ENCODE measurements around the gene ZBTB3. TPM values are rescaled to one million over a fixed set of nuclear protein-coding genes. Genes with fewer than 3 reads are reported as not detected.
A peak's percentile ranks its signal among the peaks of the same experiment; 100 is the strongest.
"Not testable (repeated sequence)": the region's sequence is repeated elsewhere in the genome, so short reads cannot be mapped to it uniquely, and the experiment has no call there.

Gene ZBTB3
- total RNA-seq, 2 donors from 2014 or later = 12.2 to 12.4 TPM

- peaks cover 0 to 2% of the 10 kb centered on the region in 2 donors for H3K36me3 Mint-ChIP-seq (ENCODE audit: insufficient read depth in 2 of 2)
- ATAC-seq (replicated peaks in 1 of 2) (no peak), DNase-seq (no peak)
- no peak overlapping the region for H3K4me3 Mint-ChIP-seq
- H3K27ac Mint-ChIP-seq = peak overlapping the region; percentile 70
- peaks cover 21% of the 10 kb centered on the region for H3K4me1 Mint-ChIP-seq (ENCODE audit: low read depth)
- no peaks in the 10 kb centered on the region for H3K9me3 Mint-ChIP-seq
- no peaks in the 10 kb centered on the region for H3K27me3 Mint-ChIP-seq (ENCODE audit: low read depth)
These were observed 6.3 kb downstream of the ZBTB3 start for GRCh38 chr11:62747475-62748160.

- no peak overlapping the region for H3K4me3 Mint-ChIP-seq
- ATAC-seq (replicated peaks in 1 of 2) (no peak), DNase-seq (no peak)
- H3K27me3 Mint-ChIP-seq (ENCODE audit: low read depth) = no peaks in the 10 kb centered on the region
- no peak overlapping the region for H3K27ac Mint-ChIP-seq
- H3K36me3 Mint-ChIP-seq (ENCODE audit: insufficient read depth in 2 of 2) = peaks cover 3 to 14% of the 10 kb centered on the region in 2 donors
- peaks cover 12% of the 10 kb centered on the region for H3K4me1 Mint-ChIP-seq (ENCODE audit: low read depth)
- no peaks in the 10 kb centered on the region for H3K9me3 Mint-ChIP-seq
These were observed 16.8 kb downstream of the ZBTB3 start for GRCh38 chr11:62737196-62737595.

- H3K4me3 Mint-ChIP-seq = no peak overlapping the region
- no peaks in the 10 kb centered on the region for H3K9me3 Mint-ChIP-seq
- H3K27ac Mint-ChIP-seq = peak overlapping the region; percentile 75
- ATAC-seq (replicated peaks in 1 of 2) = no peak
- no peak for DNase-seq
- H3K36me3 Mint-ChIP-seq (ENCODE audit: insufficient read depth in 2 of 2) = peaks cover 7 to 12% of the 10 kb centered on the region in 2 donors
- peaks cover 30% of the 10 kb centered on the region for H3K4me1 Mint-ChIP-seq (ENCODE audit: low read depth)
- no peaks in the 10 kb centered on the region for H3K27me3 Mint-ChIP-seq (ENCODE audit: low read depth)
These were observed 21.1 kb downstream of the ZBTB3 start for GRCh38 chr11:62732830-62733229.

- not testable (repeated sequence) for H3K9me3 Mint-ChIP-seq; DNase-seq; H3K27me3 Mint-ChIP-seq (ENCODE audit: low read depth); ATAC-seq (replicated peaks in 1 of 2)
- Mint-ChIP-seq H3K4me1 (ENCODE audit: low read depth) (peaks cover 37% of the 10 kb centered on the region), H3K27ac (peak overlapping the region; percentile 80), H3K36me3 (ENCODE audit: insufficient read depth in 2 of 2) (peaks cover 18 to 19% of the 10 kb centered on the region in 2 donors), H3K4me3 (peak overlapping the region; percentile 88 to 96)
These were observed 23.9 kb downstream of the ZBTB3 start for GRCh38 chr11:62730076-62730475.

GRCh38 chr11:62728171-62728988 lies 25.6 kb downstream of the ZBTB3 start, which contains the start of gene TTC9C:
TTC9C (plus strand) TSS chr11:62728486; CDS start chr11:62728849, 363 bp downstream.
- H3K36me3 Mint-ChIP-seq (ENCODE audit: insufficient read depth in 2 of 2) = peaks cover 24 to 29% of the 10 kb centered on the region in 2 donors
- no peaks in the 10 kb centered on the region for H3K9me3 Mint-ChIP-seq
- H3K27ac Mint-ChIP-seq = peak within 1 kb of the TSS; percentile 84
- H3K4me1 Mint-ChIP-seq (ENCODE audit: low read depth) = peaks cover 54% of the 10 kb centered on the region
- no peaks in the 10 kb centered on the region for H3K27me3 Mint-ChIP-seq (ENCODE audit: low read depth)
- peak; percentile 84 for DNase-seq
- H3K4me3 Mint-ChIP-seq = peak within 1 kb of the TSS; percentile 96 to 98
- ATAC-seq (replicated peaks in 1 of 2) = peak; percentile 31 to 37

- H3K4me1 Mint-ChIP-seq (ENCODE audit: low read depth) = peaks cover 53% of the 10 kb centered on the region
- ATAC-seq (replicated peaks in 1 of 2) = peak; percentile 62 to 64
- no peaks in the 10 kb centered on the region for H3K9me3 Mint-ChIP-seq
- no peaks in the 10 kb centered on the region for H3K27me3 Mint-ChIP-seq (ENCODE audit: low read depth)
- peak overlapping the region; percentile 96 to 98 for H3K4me3 Mint-ChIP-seq
- DNase-seq = peak; percentile 84 to 90
- peak overlapping the region; percentile 84 for H3K27ac Mint-ChIP-seq
- H3K36me3 Mint-ChIP-seq (ENCODE audit: insufficient read depth in 2 of 2) = peaks cover 23 to 24% of the 10 kb centered on the region in 2 donors
These were observed 26.1 kb downstream of the ZBTB3 start for GRCh38 chr11:62727872-62728170.

- Mint-ChIP-seq H3K4me1 (ENCODE audit: low read depth) (peaks cover 48% of the 10 kb centered on the region), H3K27ac (peak within 1 kb of the TSS; percentile 97), H3K9me3 (no peaks in the 10 kb centered on the region), H3K4me3 (peak within 1 kb of the TSS; percentile 96 to 98), H3K27me3 (ENCODE audit: low read depth) (no peaks in the 10 kb centered on the region), H3K36me3 (ENCODE audit: insufficient read depth in 2 of 2) (peaks cover 26 to 29% of the 10 kb centered on the region in 2 donors)
- ATAC-seq (replicated peaks in 1 of 2) = peak; percentile 85 to 87
- DNase-seq = peak; percentile 99
These were observed 26.6 kb downstream of the ZBTB3 start, which contains the start of gene HNRNPUL2 for GRCh38 chr11:62727165-62727871. HNRNPUL2 (minus strand) TSS chr11:62727457; CDS start chr11:62727156, 301 bp downstream.

GRCh38 chr11:62726915-62727164 lies 27.1 kb downstream of the ZBTB3 start:
- Mint-ChIP-seq H3K27ac (peak overlapping the region; percentile 84), H3K9me3 (no peaks in the 10 kb centered on the region), H3K4me1 (ENCODE audit: low read depth) (peaks cover 51% of the 10 kb centered on the region), H3K27me3 (ENCODE audit: low read depth) (no peaks in the 10 kb centered on the region), H3K36me3 (ENCODE audit: insufficient read depth in 2 of 2) (peaks cover 31 to 33% of the 10 kb centered on the region in 2 donors), H3K4me3 (peak overlapping the region; percentile 96 to 98)
- DNase-seq (no peak), ATAC-seq (replicated peaks in 1 of 2) (no peak)

- H3K9me3 Mint-ChIP-seq = no peaks in the 10 kb centered on the region
- DNase-seq (no peak), ATAC-seq (replicated peaks in 1 of 2) (no peak)
- peak overlapping the region; percentile 96 to 98 for H3K4me3 Mint-ChIP-seq
- H3K36me3 Mint-ChIP-seq (ENCODE audit: insufficient read depth in 2 of 2) = peaks cover 34 to 38% of the 10 kb centered on the region in 2 donors
- H3K27ac Mint-ChIP-seq = peak overlapping the region; percentile 97
- H3K27me3 Mint-ChIP-seq (ENCODE audit: low read depth) = no peaks in the 10 kb centered on the region
- peaks cover 52% of the 10 kb centered on the region for H3K4me1 Mint-ChIP-seq (ENCODE audit: low read depth)
These were observed 27.6 kb downstream of the ZBTB3 start for GRCh38 chr11:62726156-62726914.

- DNase-seq = no peak
- ATAC-seq (replicated peaks in 1 of 2) = no peak
- Mint-ChIP-seq H3K4me3 (peak overlapping the region; percentile 96 to 98), H3K36me3 (ENCODE audit: insufficient read depth in 2 of 2) (peaks cover 34 to 42% of the 10 kb centered on the region in 2 donors), H3K4me1 (ENCODE audit: low read depth) (peaks cover 54% of the 10 kb centered on the region), H3K9me3 (no peaks in the 10 kb centered on the region), H3K27ac (peak overlapping the region; percentile 97), H3K27me3 (ENCODE audit: low read depth) (no peaks in the 10 kb centered on the region)
These were observed 28.3 kb downstream of the ZBTB3 start for GRCh38 chr11:62725646-62726045.

GRCh38 chr11:62724171-62724570 lies 29.8 kb downstream of the ZBTB3 start:
- peaks cover 55% of the 10 kb centered on the region for H3K4me1 Mint-ChIP-seq (ENCODE audit: low read depth)
- peak overlapping the region; percentile 97 for H3K27ac Mint-ChIP-seq
- no peaks in the 10 kb centered on the region for H3K9me3 Mint-ChIP-seq
- H3K27me3 Mint-ChIP-seq (ENCODE audit: low read depth) = no peaks in the 10 kb centered on the region
- H3K4me3 Mint-ChIP-seq = peak overlapping the region; percentile 96 to 98
- ATAC-seq (replicated peaks in 1 of 2) (no peak), DNase-seq (no peak)
- peaks cover 40 to 51% of the 10 kb centered on the region in 2 donors for H3K36me3 Mint-ChIP-seq (ENCODE audit: insufficient read depth in 2 of 2)

GRCh38 chr11:62721994-62722393 lies 32.0 kb downstream of the ZBTB3 start:
- H3K27ac Mint-ChIP-seq = peak overlapping the region; percentile 80
- H3K4me3 Mint-ChIP-seq = no peak overlapping the region
- peaks cover 35 to 59% of the 10 kb centered on the region in 2 donors for H3K36me3 Mint-ChIP-seq (ENCODE audit: insufficient read depth in 2 of 2)
- H3K4me1 Mint-ChIP-seq (ENCODE audit: low read depth) = peaks cover 64% of the 10 kb centered on the region
- H3K27me3 Mint-ChIP-seq (ENCODE audit: low read depth) = no peaks in the 10 kb centered on the region
- H3K9me3 Mint-ChIP-seq = no peaks in the 10 kb centered on the region
- no peak for ATAC-seq (replicated peaks in 1 of 2)
- no peak for DNase-seq
